Measurements from ENCODE around the gene MARCHF7. TPM values are rescaled to one million over a fixed set of nuclear protein-coding genes. Genes with fewer than 3 reads are reported as not detected.

Gene MARCHF7
- total and polyA plus RNA-seq, 3 experiments from 2014 or later = 84.7 to 157 (median 92.3) TPM

Other genes with a start within 250 kb of the MARCHF7 start
- 10 to 100 TPM; 13.3 to 15.7 TPM for gene BAZ2B, start 96.0 kb upstream of the MARCHF7 start, total RNA-seq
- gene BAZ2B, start 96.0 kb upstream of the MARCHF7 start, polyA plus RNA-seq = 27.0 TPM
- gene CD302, start 85.7 kb downstream of the MARCHF7 start, total RNA-seq = under 1 TPM; 0.70 to 0.75 TPM
- gene CD302, start 85.7 kb downstream of the MARCHF7 start, polyA plus RNA-seq = 0.28 TPM
- gene LY75, start 192.2 kb downstream of the MARCHF7 start, total RNA-seq = 10 to 100 TPM; 41.1 to 43.4 TPM
- 48.1 TPM for gene LY75, start 192.2 kb downstream of the MARCHF7 start, polyA plus RNA-seq